Right renal cortex interstitium (tissue), 3 donors: ENCODE measurements around the gene HEATR5A. TPM values are rescaled to one million over a fixed set of nuclear protein-coding genes. Genes with fewer than 3 reads are reported as not detected.

Experiments used
- DNase-seq, 3 donors: peaks; one replicate each; pipeline ENCODE4 v3.0.0-alpha.2; 2013; ENCODE audit warnings: low read depth in 3 of 3, low spot score in 2 of 3
- polyA plus RNA-seq, 3 donors: library from polyadenylated mRNA; unstranded; fragments of 120-200 nt; gene quantifications; one replicate each; pipeline ENCODE4 v1.2.1, GENCODE V29; 2013; ENCODE audit not compliant: insufficient read length in 3 of 3

The HEATR5A gene
- polyA plus RNA-seq, 3 donors, result 18.5 to 19.0 (median 19.0) TPM

DNA sequence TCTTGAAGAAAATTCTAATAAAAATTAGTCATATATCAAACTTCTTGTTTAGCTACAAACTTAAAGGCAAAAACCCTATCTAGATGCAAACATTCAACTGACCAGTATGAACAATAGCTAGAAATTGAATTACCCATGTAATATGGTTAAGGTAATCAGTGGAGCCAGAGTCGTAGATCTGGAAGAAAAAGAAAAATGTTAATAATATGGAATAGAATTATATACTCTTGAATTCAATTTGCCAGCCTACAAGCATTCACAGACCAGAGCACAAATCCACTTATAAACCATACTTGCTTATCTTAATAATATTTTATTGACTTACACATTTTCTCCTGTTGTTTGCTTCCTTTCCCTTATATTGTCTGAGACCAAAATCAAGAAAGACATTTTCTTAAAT is 7.7 kb upstream of the HEATR5A start:
- DNase-seq, result no peak

DNA sequence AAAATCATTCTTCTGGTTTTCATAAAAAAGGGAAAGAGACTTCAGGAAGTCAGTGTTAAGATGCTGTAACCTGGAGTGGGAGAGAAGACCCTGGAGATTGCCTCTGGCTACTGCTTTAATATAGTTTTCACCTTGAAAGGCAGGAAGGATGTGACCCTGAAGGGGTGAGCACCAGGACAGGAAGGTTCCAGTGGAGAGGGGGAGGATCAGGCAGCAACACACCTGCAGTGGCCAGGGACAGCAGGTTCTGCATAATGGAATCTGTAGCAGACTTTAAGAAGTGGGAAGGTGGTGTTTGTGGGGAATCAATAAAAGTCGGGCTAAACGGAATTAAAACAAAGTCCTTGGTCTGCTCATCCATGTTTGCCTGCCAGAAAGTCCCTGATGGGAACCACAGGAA is 6.3 kb upstream of the HEATR5A start:
- no peak for DNase-seq

DNA sequence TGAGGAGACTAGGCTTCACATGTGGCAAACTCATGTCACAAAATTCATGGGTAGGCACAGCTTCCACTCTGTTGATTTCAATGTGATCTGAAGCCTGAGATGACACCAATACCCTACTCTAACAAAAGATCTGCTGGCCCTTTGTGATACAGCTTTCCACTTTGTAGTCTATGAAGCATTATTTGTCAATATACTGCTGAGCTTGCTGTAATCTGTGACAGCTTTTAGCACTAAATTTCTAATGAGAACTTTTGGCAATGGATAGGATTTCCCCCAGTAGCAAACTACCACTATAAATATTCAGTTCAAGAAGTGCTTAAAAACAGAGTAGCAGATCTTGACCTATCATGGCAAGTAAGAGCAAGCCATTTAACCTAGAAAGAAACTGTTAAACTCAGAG is 5.6 kb upstream of the HEATR5A start:
- DNase-seq, result no peak

DNA sequence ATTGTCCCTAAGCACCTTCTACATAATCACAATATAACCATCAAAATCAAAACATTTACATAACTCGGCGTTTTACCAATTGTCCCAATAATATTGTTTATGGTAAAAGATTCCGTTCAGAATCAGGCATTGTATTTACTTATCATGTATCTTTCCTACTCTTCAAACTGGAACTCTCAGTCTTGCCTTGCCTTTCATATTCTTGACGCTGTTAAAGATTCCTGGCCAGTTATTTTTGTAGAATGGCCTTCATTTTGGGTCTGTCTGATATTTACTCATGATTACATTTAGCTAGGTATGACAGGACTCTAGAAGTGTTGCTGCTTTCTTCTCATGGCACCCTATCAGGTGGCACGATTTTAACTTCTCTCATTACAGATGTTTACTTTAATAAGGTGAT is 850 bp upstream of the HEATR5A start:
- no peak for DNase-seq

DNA sequence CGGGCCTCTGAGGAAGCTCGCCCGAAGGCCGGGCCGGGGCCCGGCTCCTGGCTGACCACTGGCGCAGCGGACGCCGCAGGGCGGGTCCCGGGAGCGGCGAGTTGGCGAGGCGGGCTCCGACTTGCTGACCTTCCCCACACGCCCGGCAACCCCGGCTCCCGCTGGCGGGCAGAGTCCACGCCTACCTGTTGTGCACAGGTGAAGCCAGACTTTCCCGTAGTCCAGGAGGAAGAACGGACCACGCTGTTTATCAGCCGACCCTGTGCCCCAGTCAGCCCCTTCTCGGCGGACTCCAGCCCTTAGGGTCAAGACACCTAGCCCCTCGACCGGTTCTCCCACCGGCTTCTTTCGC is 407 bp downstream of the HEATR5A start:
- DNase-seq, result peak in 1 of 3 donors; percentile 16

DNA sequence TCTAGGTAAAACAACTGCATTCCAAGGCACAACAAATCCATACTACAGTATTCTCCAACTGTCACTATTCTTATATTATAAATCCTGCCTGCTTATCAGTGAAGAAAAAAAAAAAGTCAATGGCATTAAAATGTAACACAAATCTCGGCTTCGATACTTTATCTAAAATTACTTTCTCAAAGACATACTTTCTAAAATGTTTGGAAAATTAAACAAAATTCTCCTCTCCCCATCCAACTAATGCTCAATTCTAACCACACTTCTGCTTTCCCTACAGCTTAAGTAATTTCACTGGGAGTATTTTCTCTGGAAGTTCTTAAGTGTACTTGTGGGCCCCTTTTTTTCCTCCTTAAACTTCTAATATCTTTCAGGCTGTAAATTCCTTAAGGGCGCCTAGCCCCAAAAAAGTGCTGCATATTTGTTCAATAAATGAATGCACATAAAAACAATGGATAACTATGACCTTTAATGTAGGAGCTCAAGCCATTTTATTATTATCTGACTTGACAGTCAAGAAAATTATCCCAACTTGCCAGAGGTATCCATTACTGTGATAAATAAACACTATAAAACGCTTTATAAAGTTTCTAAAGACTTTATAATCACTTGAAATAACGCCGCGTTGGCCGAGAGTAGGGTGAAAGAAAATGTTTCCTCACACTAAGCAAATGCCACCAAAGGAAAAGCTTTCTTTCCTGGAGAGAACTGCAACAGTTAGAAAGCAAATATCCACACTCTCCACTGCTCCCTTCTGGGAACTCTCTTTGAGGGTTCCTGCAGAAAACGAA is 977 bp downstream of the HEATR5A start:
- DNase-seq, result peak in 1 of 3 donors; percentile 13

DNA sequence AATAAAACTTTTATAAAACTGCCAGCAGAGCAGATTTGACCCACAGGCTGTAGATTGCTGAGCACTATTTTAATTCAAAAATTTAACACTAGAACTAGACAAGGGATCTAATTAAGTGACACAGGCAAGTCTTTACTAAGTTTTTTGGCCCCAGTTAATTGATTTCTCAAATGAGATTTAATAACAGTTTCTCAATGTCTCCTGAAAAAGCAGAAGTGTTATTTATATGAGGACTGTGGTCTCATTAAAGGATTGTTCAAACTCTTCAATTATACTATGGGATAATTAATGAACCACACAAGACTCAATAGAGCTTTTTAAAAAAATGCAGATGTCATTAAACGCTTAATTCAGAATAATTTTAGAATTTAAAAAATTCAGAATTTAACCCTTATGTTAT is 1.9 kb downstream of the HEATR5A start:
- DNase-seq, result no peak

DNA sequence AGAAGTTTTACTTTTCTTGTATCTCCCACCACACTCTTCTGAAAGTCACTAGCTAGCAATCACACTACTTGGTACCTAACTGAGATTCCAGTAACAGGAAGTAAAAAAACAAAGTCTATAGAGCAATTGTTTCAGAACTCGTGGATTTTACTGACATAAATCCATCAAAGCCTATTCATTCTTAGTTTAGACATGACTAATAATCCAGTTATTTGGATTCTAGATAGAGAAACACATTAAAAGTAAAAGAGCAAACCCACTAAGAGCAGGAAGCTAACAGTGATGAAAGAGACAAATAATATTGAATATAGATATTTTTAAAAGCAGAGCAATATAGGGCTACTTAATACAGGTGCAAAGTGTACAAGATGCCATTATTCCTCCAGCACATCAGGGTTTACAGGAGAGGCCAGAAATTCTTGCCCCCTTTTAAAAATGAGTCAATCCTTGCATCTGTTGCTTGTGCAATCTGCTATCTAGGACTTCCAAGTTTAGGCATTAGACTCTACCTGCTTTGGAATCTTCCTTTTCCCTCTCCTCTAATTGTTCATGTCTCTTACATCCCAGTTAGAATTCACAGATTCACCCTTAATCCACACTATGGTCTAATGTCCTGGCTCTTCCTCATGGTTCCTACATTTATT is 6.0 kb downstream of the HEATR5A start:
- no peak for DNase-seq

DNA sequence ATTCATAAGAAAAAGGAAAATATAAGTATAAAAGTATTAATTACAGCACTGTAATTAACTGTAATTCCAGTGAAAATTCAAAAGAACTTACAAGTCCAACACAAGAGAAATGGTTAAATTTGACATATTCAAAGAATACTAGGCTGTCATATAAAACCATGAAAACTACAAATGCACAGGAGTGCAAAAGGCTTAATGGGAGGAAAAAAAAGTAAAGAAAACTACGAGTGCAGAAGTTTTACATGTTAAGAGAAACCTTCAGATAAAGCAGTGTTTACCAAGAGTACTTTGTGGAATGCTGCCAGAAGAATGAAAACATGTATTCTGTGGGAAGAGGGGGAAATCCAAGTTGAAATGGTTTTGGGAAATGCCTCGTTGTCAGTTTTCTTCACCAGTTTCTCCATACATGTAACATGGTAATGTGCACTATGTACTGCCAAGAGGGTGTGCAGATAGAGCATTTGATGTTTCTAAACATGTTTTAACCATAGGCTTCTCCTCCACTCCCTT is 9.1 kb downstream of the HEATR5A start:
- DNase-seq, result no peak

DNA sequence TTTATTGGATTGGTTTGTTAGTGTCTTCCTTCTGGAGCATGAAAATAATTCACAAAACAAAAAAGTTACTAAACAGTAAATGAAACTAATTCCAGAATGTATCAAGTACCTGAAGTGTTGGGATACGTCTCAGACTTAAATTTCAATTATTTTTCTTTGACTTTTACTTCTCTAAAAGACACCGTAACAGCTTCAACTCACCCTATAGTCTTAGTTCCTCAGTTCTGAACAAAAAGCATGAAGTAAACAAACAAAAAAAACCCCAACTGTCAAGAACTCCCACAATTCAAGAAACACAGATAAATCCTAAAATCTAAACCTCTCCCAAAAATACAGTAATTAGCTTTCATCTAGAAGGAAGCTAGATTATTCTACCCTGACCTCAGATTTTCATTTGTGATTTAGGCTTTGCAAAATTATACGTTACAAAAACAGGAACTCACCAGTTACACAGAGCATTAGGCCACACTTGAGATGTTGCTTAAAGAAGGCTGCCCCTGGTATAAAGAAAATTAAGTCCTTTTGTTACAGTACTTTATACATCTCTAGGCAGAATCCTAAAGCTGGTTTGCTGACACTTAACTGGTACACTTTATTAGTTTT is 10.2 kb downstream of the HEATR5A start:
- no peak for DNase-seq

DNA sequence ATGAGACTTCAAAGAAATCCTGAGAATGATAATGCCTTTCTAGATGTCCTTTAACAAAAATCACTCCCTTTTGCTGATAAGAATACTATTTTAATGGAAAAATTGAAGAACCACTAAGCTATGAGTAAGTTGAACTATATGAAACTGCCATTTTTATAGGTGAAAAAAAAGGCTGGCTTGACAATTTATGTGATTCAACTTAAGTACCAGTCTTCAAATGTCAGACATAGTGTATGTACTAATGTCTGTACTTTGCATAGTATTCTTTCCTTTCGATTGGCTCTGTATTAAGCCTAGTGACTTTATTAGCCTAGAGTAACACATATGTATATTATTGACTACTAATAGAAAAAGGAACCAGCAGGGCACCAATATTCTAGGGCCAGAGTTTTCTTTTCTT is 11.9 kb downstream of the HEATR5A start:
- DNase-seq, result no peak

DNA sequence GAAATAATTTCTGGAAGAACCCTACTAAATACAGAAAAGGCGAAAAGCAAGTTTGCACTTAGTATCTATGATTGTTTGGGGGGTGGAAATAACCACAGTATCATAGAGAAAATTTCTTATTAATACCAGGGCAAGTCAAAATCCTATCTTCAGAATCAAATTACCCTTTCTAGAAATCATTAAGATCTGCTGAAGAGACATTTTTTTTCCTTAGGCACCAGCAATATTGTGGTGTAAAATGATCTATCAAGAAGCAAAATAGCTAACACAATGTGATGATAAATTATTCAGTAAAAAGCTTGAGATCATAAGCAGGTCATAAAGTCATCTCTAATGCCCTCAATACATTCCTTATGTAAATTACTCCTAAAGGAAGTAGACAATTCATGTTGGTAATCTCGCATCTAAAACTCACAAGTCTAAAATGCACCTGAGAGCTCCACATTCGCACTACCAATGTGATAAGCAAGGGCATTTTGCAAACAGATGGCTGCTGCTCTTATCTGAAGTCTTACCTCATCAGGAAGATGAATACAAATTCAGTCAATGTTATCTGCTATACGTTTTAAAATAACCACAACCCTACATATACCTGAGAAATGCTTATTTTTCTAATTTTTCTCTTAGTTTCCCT is 14.6 kb downstream of the HEATR5A start:
- no peak for DNase-seq

DNA sequence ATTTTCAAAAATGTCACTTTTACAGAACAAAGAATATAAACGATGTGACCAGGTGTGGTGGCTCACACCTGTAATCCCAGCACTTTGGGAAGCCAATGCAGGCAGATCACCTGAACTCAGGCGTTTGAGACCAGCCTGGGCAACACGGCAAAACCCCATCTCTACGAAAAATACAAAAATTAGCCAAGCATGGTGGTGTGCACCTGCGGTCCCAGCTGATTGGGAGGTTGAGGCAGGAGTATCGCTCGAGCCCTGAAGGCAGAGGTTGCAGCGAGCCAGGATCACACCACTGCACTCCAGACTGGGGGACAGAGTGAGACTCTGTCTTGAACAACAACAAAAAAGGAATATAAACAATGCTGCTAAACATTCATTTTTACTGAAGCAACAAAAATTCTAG is 15.2 kb downstream of the HEATR5A start:
- DNase-seq, result no peak

DNA sequence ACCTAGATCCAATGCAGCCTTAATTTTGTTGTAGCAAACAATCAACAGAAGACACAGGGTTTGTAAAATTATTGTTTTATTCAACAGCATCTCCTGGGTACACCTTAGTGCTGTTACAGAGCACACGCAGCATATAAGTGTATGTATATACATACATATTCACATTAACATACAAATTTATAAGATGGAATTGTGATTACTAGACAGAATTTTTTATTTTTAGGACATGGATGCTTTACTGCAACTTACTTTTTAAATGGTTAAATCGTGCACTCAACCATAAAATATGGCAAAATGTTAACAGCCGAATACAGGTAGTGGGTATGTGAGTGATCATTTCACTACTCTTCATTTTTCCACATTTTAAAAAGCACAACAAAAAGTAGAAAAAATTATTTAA is 16.6 kb downstream of the HEATR5A start:
- DNase-seq, result no peak

DNA sequence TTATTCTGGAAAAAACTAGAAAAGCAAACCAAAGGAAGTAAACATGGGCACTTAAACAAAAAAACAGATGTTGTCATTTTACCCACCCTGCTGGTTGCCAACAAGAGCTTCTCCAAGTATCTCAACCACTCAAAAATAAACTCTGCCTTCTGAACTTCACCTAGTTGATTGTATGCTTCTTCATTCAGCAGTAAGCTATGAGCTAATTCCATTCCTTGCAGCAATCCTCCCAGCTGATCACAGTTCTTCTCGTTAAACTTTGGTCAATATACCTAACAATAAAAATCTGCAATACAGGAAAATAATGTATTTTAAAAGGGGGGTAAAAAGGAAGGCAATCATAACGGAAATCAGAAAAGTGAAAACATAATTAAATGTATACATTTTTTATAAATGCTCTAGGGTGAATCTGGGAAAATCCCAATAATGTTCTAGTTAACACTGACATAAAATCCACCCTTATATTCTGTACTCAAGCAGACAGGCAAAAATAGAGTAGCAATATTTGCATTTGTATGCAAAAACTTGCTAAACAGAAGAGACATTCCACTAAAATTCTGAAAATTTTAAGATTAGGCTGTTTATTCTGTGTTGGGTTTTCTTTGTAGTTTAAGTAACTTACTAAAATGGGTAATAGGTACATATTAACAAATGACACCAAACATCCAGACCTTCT is 17.4 kb downstream of the HEATR5A start:
- DNase-seq, result no peak

DNA sequence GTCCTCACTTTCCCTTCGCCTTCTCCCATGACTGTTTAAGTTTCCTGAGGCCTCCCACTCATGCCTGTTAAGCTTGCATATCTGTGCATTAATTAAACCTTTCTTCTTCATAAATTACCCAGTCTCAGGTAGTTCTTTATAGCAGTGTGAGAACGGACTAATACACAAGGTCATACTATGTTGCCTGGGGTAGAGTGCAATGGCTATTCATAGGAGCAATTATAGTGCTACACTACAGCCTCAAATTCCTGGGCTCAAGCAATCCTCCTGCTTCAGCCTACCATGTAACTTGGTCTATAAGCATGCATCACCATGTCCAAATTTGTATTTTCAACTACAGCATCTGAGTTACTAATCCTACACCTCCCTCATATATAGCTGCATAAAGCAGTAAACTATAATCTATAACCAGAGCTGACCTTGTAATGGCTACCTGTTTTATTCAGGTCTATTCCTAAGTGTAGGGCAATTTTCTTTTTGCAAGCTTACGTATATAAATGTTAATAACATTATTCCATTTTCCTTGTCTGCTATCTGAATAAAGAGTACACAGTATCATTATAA is 18.9 kb downstream of the HEATR5A start:
- DNase-seq, result no peak

DNA sequence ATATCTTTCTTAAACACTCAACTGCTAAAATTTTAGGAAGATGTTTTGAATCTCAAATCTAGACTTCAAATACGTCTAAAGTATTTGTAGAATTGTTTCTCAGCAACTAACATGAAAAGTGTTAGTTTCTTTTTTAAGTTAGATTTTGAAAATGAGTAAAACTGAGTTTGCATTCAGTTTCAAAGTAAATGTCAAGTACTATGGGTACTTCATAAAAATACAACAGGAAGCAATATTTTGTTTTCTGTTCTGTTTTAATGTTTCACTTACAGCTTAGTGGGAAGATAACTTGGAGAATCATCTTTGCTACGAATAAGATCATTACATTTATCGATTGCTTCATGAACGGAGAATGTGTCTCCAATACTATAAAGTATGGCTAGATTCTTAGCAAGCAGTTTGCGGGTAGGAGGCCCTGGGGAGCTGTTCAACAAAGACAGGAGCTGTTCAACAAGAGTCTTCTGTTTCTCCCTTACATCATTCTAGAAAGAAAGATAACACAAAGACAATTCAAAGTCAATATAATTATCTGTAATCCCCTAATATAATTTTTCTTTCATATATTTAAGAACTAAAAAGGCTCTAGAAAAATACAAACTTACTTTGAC is 20.2 kb downstream of the HEATR5A start:
- DNase-seq, result no peak

DNA sequence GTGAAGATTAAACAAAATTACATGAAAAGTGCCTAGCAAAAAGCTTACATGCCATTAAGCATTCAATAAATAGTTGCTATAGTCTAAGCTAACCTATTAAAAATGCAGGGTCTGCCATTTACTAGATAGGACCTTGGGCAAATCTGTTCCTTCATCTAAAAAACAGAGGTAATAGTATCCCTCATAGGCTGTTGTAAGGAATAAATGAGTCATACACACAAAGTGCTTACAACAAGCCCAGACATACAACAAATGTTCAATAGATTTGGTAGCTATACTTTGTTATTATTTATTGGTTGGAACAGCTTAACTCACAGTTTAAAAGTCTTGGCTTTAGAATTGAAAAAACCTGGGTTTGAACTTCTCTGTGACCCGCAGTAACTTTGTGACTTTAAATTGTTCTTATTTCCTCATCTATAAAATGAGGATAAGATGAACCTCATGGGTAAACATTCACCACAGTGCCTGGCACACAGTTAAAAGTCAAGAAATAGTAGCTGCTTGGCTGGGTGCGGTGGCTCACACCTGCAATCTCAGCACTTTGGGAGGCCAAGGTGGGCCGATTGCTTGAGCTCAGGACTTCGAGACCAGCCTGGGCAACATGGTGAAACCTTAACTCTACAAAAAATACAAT is 24.7 kb downstream of the HEATR5A start:
- DNase-seq, result no peak

DNA sequence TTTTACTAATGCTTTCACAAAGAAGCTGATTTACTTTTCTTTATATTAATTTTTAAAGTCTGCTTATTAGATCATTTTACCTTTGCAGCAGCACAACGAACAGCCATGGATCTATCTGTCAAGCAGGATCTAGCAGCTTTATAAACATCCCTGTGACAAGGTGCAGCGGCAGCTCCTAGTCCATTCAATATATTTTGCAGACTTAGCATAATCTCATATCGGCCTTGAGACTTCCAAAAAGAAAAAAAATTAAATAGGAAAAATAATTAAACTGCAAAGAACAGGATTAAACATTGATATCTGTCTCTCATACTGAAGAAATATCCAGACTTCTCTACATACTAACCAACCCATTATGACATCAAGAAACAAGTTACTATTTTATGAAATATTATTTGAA is 25.2 kb downstream of the HEATR5A start:
- no peak for DNase-seq
